NT2/D1 (cell line): Measurements from ENCODE around the gene BANF1.

ENCODE experiments used
- DNase-seq: peaks from one replicate; pipeline ENCODE4 v3.0.0-alpha.2; 2011; ENCODE audit warnings: low read depth, low spot score
- H3K27me3 ChIP-seq: 2 replicates; pipeline ENCODE4 v1.6.0; 2011; ENCODE audit warnings: mild to moderate bottlenecking; ENCODE audit not compliant: insufficient read length, insufficient read depth
- H3K36me3 ChIP-seq: 2 replicates; pipeline ENCODE4 v1.6.1; 2011; ENCODE audit warnings: mild to moderate bottlenecking, low read length, mixed read lengths; ENCODE audit not compliant: insufficient read depth, insufficient read length
- H3K4me1 ChIP-seq: 2 replicates; pipeline ENCODE4 v1.5.1; 2011; ENCODE audit not compliant: insufficient read depth, insufficient read length
- H3K4me3 ChIP-seq: 2 replicates; pipeline ENCODE4 v1.5.1; 2011; ENCODE audit warnings: low read depth; ENCODE audit not compliant: insufficient read length
- H3K9ac ChIP-seq: 2 replicates; pipeline ENCODE4 v1.6.0; 2011; ENCODE audit warnings: low read depth; ENCODE audit not compliant: insufficient read length
- H3K9me3 ChIP-seq: 2 replicates; pipeline ENCODE4 v1.5.1; 2011; ENCODE audit warnings: mild to moderate bottlenecking, low read length; ENCODE audit not compliant: insufficient read depth
- SUZ12 ChIP-seq: IDR thresholded peaks from 2 replicates; pipeline ENCODE4 v1.6.1; 2011; ENCODE audit not compliant: insufficient read length, insufficient read depth; ENCODE audit errors: extremely low read depth
- YY1 ChIP-seq: IDR thresholded peaks from 2 replicates; pipeline ENCODE4 v1.6.1; 2011; ENCODE audit not compliant: insufficient read length, insufficient read depth
- ZNF274 ChIP-seq: IDR thresholded peaks from 2 replicates; pipeline ENCODE4 v1.6.1; 2011; ENCODE audit warnings: mild to moderate bottlenecking, low read depth, low read length

Gene BANF1

DNA sequence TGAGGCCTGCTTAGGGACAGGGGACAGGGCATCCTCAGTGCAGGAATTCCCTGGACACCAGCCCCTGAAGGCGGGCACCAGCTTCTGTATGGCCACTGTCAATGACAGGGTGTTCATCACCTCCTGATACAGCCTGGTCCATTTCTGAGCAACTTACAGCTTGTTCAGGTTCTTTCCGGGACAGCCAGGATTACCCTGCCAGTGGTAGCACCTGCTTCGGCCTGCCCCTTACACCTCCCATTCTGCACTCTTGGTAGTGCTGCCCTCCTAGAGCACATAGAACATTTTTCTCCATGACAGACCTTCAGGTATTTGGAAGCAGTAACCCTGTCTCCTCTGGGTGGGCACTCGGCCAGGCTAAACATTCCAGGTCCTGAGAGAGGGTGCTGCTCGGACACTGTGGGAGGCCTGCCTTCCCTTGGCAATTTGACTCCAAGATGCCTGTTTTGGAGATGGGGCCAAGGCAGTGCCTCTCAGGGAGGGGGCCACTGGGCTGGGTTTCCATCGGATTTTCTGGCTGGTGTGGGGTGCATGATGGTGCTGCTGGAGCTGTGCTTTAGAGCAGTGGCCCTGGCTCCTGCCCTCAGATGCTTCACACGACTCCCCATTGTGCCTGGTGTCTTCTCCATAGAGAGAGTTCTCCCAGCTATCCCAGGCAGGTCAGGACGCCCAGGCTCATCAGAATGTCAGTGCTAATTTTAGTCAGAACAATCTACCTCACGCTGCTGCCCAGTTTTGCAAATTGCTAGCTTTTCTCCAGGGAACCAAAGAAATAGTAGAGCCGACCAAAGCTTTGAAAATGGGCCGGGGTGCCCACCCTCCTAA, 45.5 kb downstream of the BANF1 start:
- Histone ChIP-seq H3K27me3 (peaks cover 2% of the 10 kb centered on the region), H3K4me1 (peaks cover 9% of the 10 kb centered on the region), H3K4me3 (peak overlapping the region; percentile 27), H3K9me3 (no peaks in the 10 kb centered on the region), H3K9ac (no peak overlapping the region), H3K36me3 (peaks cover 3% of the 10 kb centered on the region)
- DNase-seq = no peak
- TF ChIP-seq ZNF274 = no peak
- TF ChIP-seq SUZ12 = no peak
- no peak for TF ChIP-seq YY1

DNA sequence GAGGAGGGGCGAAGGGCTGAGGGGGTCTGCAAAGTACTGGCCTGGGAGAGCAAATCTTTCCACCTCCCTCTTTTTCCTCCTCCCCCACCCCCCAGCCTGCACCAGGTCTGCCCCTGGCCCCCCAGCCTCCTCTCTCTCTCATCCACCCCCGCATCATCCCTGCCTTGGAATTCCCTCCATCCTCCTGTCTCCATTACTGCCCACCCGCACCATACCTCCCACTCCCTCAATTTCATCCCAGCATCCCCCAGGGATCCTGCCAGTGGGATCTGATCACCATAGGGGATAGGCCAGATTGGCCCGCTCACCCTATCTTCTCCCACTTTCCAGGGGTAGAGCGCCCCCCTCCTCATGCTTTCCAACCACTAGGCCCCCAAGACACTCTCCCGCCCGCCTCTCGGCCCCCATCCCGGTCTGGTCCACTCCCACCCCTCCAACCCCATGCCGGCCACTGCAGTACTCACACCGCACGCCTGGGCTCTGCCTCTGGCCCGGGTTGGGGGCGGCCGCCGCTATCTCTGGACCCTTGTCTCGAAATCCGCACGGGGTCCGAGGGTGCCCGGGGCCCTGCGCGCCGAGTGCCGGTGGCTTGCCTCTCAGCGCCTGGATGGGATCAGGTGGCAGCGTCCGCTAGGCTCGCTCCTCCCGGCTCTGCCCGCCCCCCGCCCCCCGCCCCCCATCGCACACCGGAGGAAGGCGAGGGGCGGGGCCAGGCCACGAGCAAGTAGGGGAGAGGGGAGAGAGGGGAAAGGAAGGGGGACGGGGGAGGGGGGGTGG, 46.4 kb downstream of the BANF1 start, which contains the start of gene GAL3ST3:
GAL3ST3 (minus strand) TSS at position 615 of the 777 bp plus-strand sequence. CDS start 3,746 bp downstream, outside the sequence.
- H3K27me3 ChIP-seq = peaks cover 2% of the 10 kb centered on the region
- no peak for DNase-seq
- H3K4me3 ChIP-seq = peak within 1 kb of the TSS; percentile 40
- H3K9me3 ChIP-seq = no peaks in the 10 kb centered on the region
- H3K4me1 ChIP-seq = peaks cover 11% of the 10 kb centered on the region
- no peak for TF ChIP-seq YY1
- TF ChIP-seq SUZ12 = no peak
- TF ChIP-seq ZNF274 = no peak
- peaks cover 10% of the 10 kb centered on the region for H3K36me3 ChIP-seq
- H3K9ac ChIP-seq = peak within 1 kb of the TSS; percentile 61

DNA sequence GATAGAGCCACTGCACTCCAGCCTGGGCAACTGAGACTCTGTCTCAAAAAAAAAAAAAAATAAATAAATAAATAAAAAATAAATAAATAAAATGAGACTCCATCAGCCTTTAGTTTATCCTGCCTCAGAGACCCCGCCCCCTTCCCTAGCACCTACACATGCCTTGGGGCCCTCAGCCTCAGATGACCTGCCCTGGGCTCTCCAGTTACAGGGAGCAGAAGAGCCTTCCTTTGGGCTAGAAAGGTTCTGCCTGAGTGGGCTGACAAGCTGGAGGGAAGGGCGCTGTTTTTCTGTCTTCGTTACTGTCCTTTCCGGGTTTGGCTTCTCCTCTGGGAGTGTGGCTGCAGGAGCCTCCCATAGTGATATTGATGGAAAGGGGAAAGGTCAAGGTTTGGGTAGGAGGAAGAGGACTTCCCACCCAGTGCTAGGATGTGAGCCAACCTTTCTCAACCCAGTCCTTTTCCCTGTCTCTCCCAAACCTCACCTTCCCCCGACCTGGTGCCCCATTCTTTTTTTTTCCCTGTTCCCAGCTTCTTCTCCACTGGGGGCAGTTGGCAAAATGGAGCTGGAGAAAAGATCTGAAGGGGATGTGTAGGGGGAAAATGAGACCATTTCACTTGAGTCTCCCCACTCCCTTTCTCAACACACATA, 48.4 kb downstream of the BANF1 start:
- H3K4me1 ChIP-seq = peaks cover 11% of the 10 kb centered on the region
- peak overlapping the region; percentile 82 for H3K9ac ChIP-seq
- no peak for DNase-seq
- H3K27me3 ChIP-seq = peaks cover 2% of the 10 kb centered on the region
- H3K9me3 ChIP-seq = no peaks in the 10 kb centered on the region
- TF ChIP-seq YY1 (no peak), SUZ12 (no peak), ZNF274 (no peak)
- peak overlapping the region; percentile 93 for H3K4me3 ChIP-seq
- H3K36me3 ChIP-seq = peaks cover 25% of the 10 kb centered on the region

DNA sequence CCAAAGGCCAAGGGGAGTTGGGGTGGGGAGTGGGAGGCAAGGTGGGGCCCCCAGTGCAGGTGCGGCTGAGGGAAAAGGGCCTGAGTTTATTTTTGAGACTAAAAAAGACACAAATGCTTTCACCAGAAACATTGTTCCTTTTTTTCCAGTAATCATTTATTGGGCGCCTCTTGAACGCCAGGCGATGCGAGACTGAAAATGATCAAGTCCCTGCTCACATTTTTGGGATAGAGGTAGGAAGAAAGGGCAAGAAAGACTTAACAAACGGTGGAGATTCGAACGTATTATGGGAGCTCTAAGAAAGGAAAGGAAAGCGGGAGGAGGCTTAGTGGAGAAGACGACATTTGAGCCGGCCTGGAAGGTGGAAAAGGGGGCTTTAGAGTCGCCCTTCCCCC, 49.1 kb downstream of the BANF1 start:
- Histone ChIP-seq H3K9me3 (no peaks in the 10 kb centered on the region), H3K36me3 (peaks cover 30% of the 10 kb centered on the region), H3K27me3 (peaks cover 2% of the 10 kb centered on the region), H3K4me1 (peaks cover 11% of the 10 kb centered on the region), H3K9ac (peak overlapping the region; percentile 82), H3K4me3 (peak overlapping the region; percentile 93)
- DNase-seq = no peak
- no peak for TF ChIP-seq SUZ12
- no peak for TF ChIP-seq YY1
- TF ChIP-seq ZNF274 = no peak

DNA sequence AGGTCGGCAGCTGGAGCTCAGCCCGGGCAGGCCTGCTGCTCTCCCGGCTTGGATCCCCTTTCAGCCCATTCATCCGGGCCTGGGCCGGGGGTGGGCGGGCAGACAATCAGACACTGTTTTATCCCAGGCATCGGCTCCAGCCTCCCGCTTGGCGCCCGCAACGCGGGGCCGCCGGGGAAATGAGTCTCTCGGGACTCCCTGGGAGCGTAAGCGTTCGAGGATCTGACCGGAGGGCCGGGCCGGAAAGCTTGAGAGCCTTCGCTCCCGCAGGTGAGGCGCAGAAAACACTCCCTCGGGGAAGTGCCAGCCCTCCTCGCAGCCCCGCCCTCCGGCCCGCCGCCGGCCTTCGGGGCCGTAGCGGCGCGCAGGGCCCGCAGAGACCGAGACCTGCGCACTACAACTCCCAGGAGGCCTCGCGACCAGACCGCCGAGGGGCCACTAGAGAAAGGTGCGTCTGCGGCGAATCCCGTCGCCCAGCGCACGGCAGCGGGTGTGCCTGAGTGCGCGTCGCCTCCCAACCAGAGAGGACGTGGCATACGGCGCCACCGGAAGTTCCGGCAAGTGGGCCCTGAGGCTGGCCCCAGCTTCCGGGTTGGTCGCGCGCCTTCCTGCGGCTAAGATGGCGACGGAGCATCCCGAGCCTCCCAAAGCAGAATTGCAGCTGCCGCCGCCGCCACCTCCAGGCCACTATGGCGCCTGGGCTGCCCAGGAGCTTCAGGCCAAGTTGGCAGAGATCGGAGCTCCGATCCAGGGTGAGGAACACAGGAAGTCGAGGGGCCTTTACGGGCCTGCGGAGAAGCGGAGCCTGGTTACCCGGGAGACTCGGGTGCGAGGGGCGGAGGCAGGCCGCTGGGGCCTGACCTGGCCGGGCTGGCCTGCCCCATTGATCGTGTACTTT, 49.7 kb downstream of the BANF1 start, which contains the start of gene SF3B2:
SF3B2 (plus strand) TSS at position 599 of the 898 bp plus-strand sequence; CDS start at position 620, 21 bp downstream.
- peak within 1 kb of the TSS; percentile 95 for H3K9ac ChIP-seq
- peak within 1 kb of the TSS; percentile 93 for H3K4me3 ChIP-seq
- H3K36me3 ChIP-seq = peaks cover 37% of the 10 kb centered on the region
- H3K9me3 ChIP-seq = no peaks in the 10 kb centered on the region
- TF ChIP-seq YY1 = peak; percentile 56
- no peak for TF ChIP-seq ZNF274
- no peak for TF ChIP-seq SUZ12
- peak; percentile 94 for DNase-seq
- H3K4me1 ChIP-seq = peaks cover 11% of the 10 kb centered on the region
- peaks cover 2% of the 10 kb centered on the region for H3K27me3 ChIP-seq

DNA sequence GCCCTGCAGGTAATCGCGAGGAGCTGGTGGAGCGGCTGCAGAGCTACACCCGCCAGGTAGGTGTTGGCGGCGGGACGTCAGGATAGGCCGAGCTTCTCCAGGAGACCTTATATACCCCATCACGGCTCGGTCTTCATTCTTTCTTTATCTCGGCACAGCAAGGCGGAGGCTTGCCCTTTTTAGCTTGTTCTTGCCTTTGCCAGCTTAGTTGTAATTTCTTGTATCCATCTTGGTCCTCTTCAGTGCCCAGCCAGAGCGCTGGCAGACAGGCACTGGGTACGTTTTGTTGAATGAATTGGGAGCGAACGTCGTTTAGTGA, 50.3 kb downstream of the BANF1 start:
- Histone ChIP-seq H3K36me3 (peaks cover 43% of the 10 kb centered on the region), H3K27me3 (peaks cover 2% of the 10 kb centered on the region), H3K9ac (peak overlapping the region; percentile 95), H3K9me3 (no peaks in the 10 kb centered on the region), H3K4me1 (peaks cover 11% of the 10 kb centered on the region), H3K4me3 (peak overlapping the region; percentile 93)
- no peak for DNase-seq
- no peak for TF ChIP-seq SUZ12
- TF ChIP-seq ZNF274 = no peak
